Retinal pigment epithelial cell (primary cell): ENCODE data around the gene RNF224.

Source experiments
- DNase-seq: peaks from one replicate; pipeline ENCODE4 v3.0.0-alpha.2; 2010; ENCODE audit warnings: low read depth
- H3K4me3 ChIP-seq: 2 replicates; pipeline ENCODE4 v1.5.1; 2011; ENCODE audit warnings: mild to moderate bottlenecking, low read length, control low read depth, moderate library complexity
- TF ChIP-seq, protein P1 (sequence below): conservative IDR thresholded peaks from 2 replicates; pipeline ENCODE4 v1.5.1; 2011; ENCODE audit warnings: low read depth, low read length, control low read depth, inconsistent platforms

Gene RNF224

GRCh38 chr9:137188490-137189296 is 38.6 kb upstream of the RNF224 start, which contains the start of the genes ANAPC2 and SSNA1:
TSS of gene ANAPC2 (minus strand) at chr9:137188560. CDS start at chr9:137188532, 28 bp downstream.
TSS of gene SSNA1 (plus strand) at chr9:137188676. CDS start at chr9:137188727, 51 bp downstream.
- peak; percentile 82 for DNase-seq
- H3K4me3 ChIP-seq: peak within 1 kb of the TSS; percentile 87
- TF ChIP-seq, protein P1, sequence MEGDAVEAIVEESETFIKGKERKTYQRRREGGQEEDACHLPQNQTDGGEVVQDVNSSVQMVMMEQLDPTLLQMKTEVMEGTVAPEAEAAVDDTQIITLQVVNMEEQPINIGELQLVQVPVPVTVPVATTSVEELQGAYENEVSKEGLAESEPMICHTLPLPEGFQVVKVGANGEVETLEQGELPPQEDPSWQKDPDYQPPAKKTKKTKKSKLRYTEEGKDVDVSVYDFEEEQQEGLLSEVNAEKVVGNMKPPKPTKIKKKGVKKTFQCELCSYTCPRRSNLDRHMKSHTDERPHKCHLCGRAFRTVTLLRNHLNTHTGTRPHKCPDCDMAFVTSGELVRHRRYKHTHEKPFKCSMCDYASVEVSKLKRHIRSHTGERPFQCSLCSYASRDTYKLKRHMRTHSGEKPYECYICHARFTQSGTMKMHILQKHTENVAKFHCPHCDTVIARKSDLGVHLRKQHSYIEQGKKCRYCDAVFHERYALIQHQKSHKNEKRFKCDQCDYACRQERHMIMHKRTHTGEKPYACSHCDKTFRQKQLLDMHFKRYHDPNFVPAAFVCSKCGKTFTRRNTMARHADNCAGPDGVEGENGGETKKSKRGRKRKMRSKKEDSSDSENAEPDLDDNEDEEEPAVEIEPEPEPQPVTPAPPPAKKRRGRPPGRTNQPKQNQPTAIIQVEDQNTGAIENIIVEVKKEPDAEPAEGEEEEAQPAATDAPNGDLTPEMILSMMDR: peak; percentile 57

GRCh38 chr9:137189297-137190295 is 37.7 kb upstream of the RNF224 start:
- TF ChIP-seq, protein P1: no peak
- no peak for DNase-seq
- peak overlapping the region; percentile 87 for H3K4me3 ChIP-seq

GRCh38 chr9:137190315-137190856 is 36.9 kb upstream of the RNF224 start:
- peak overlapping the region; percentile 87 for H3K4me3 ChIP-seq
- no peak for DNase-seq
- TF ChIP-seq, protein P1: peak; percentile 48

DNA sequence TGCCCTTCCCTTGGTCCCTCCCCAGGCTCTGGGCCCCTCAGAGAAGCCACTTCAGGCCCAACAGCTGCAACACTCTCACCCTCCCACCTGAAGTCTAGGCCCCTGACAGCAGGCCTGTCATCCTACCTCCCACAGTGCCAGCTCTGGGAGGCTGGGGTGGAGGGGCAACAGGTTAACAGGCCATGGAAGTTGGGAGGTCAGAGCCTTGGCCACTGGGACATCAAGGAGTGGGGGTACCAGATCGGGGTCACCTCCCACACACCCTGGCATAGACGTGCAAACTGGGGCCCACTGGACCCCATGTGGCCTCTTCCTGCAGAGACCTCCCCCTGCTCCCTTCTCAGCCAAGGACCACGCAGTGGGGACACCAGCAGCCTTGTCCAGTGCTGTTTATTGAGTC is 36.1 kb upstream of the RNF224 start:
- no peak overlapping the region for H3K4me3 ChIP-seq
- TF ChIP-seq, protein P1: no peak
- DNase-seq: no peak

GRCh38 chr9:137191691-137192447 is 35.4 kb upstream of the RNF224 start:
- TF ChIP-seq, protein P1: no peak
- DNase-seq: no peak
- H3K4me3 ChIP-seq: no peak overlapping the region

GRCh38 chr9:137192448-137192780 is 34.9 kb upstream of the RNF224 start:
- no peak for DNase-seq
- TF ChIP-seq, protein P1: no peak
- H3K4me3 ChIP-seq: no peak overlapping the region
